Sigmoid colon (tissue), 7 donors: ENCODE results near the gene SLC26A8. TPM values are rescaled to one million over a fixed set of nuclear protein-coding genes. Genes with fewer than 3 reads are reported as not detected.

ENCODE experiments used
- DNase-seq: peaks from one replicate; pipeline ENCODE4 v3.0.0-alpha.2; 2019
- H3K27ac ChIP-seq, 4 donors: fragments of 200-600 bp; sonication (generic); one replicate each; pipeline ENCODE4 v1.5.1; 2016 to 2019; ENCODE audit warnings: mild to moderate bottlenecking in 1 of 4
- H3K27me3 ChIP-seq, 3 donors: fragments of 200-600 bp; sonication (generic); one replicate each; pipeline ENCODE4 v1.5.1; 2019; ENCODE audit warnings: mild to moderate bottlenecking in 1 of 3
- H3K36me3 ChIP-seq, 4 donors: fragments of 200-600 bp; sonication (generic); one replicate each; pipeline ENCODE4 v1.5.1; 2016 to 2019
- H3K4me1 ChIP-seq, 4 donors: fragments of 200-600 bp; sonication (generic); one replicate each; pipeline ENCODE4 v1.5.1; 2017 to 2019
- H3K4me3 ChIP-seq, 4 donors: fragments of 200-600 bp; sonication (generic); one replicate each; pipeline ENCODE4 v1.5.1; 2017 to 2019; ENCODE audit warnings: mild to moderate bottlenecking in 2 of 4, moderate library complexity in 1 of 4
- H3K9me3 ChIP-seq, 4 donors: fragments of 200-600 bp in 3 of 4; sonication (generic) in 3 of 4; one replicate each; pipeline versions ENCODE4 v1.5.1 to v1.6.1; 2013 to 2019
- EP300 ChIP-seq, 4 donors: sonication (generic); formaldehyde crosslinking; IDR thresholded peaks; one replicate each; pipeline ENCODE4 v1.6.1; 2017; ENCODE audit warnings: antibody characterized with exemption in 4 of 4
- POLR2A ChIP-seq, 2 donors: fragments of 450-650 bp; IDR thresholded peaks; one replicate each; pipeline ENCODE4 v1.6.1; 2016; ENCODE audit warnings: antibody characterized with exemption in 2 of 2, mild to moderate bottlenecking in 2 of 2, moderate library complexity in 2 of 2
- POLR2AphosphoS5 ChIP-seq, 4 donors: sonication (generic); formaldehyde crosslinking; IDR thresholded peaks; one replicate each; pipeline ENCODE4 v1.6.1; 2017; ENCODE audit warnings: antibody characterized with exemption in 4 of 4
- WGBS, 2 donors: extraction: QIAGEN DNeasy Blood & Tissue Kit; methylation state at CpG; one replicate each; pipeline ENCODE4 v1.1.7; 2013; 5-methylcytosine and 5-hydroxymethylcytosine counted together
- intact Hi-C: fragments of 100-400 bp; cut with DNase I; formaldehyde crosslinking; loops from one replicate; pipeline ENCODE4 v1.15.1; 2023
- polyA plus RNA-seq, 3 donors: library from polyadenylated mRNA; stranded (reverse); fragments of 200-250 nt; gene quantifications; one replicate each; pipeline ENCODE4 v1.2.3, GENCODE V29; 2013
- total RNA-seq, 4 donors: library from RNA; depleted of rRNA; stranded (reverse); fragments of >200 nt; gene quantifications; one replicate each; pipeline ENCODE4 v1.1.0, GENCODE V29; 2016
- TF ChIP-seq, protein P1 (sequence below), 4 experiments: fragments of 450-650 bp in 3 of 4; fragments of 200-600 bp in 1 of 4; IDR thresholded peaks; one replicate each; pipeline ENCODE4 v1.5.1; 2016 to 2019; ENCODE audit warnings: antibody characterized with exemption in 4 of 4, mild to moderate bottlenecking in 3 of 4, moderate library complexity in 2 of 4
- donor health status: healthy with polysubstance abuse.
- donor health status: Bipolar disorder and iron deficiency.
- donor health status: healthy.

Gene SLC26A8
- total and polyA plus RNA-seq, 7 donors, result 0.10 TPM; not detected in 6

DNA sequence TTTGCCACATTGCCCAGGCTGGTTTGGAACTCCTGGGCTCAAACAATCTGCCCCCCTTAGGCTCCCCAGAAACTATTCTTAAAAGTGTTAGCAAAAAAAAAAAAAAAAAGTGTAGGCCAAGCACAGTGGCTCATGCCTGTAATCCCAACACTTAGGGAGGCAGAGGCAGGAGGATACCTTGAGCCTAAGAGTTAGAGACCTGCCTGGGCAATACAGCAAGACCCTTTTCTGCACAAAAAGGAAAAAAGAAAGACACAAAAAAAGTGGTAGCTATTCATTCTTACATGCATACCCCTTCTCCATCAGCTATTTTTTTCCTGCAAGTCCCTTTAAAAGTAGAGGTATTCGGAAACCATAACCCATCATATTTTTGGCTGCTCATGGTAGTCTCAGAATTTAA, 100.3 kb downstream of the SLC26A8 start:
- no peak for DNase-seq
- Histone ChIP-seq H3K27ac (no peak overlapping the region), H3K9me3 (no peaks in the 10 kb centered on the region), H3K36me3 (no peaks in the 10 kb centered on the region), H3K4me1 (peaks cover 0 to 25% (median 13%) of the 10 kb centered on the region in 4 donors), H3K4me3 (no peak overlapping the region), H3K27me3 (no peaks in the 10 kb centered on the region)
- WGBS, 2 donors, result 98 to 100% methylated on average over 1 of the region's 1 CpG
- TF ChIP-seq, protein P1, sequence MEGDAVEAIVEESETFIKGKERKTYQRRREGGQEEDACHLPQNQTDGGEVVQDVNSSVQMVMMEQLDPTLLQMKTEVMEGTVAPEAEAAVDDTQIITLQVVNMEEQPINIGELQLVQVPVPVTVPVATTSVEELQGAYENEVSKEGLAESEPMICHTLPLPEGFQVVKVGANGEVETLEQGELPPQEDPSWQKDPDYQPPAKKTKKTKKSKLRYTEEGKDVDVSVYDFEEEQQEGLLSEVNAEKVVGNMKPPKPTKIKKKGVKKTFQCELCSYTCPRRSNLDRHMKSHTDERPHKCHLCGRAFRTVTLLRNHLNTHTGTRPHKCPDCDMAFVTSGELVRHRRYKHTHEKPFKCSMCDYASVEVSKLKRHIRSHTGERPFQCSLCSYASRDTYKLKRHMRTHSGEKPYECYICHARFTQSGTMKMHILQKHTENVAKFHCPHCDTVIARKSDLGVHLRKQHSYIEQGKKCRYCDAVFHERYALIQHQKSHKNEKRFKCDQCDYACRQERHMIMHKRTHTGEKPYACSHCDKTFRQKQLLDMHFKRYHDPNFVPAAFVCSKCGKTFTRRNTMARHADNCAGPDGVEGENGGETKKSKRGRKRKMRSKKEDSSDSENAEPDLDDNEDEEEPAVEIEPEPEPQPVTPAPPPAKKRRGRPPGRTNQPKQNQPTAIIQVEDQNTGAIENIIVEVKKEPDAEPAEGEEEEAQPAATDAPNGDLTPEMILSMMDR (IDR thresholded peaks at IDR 0.05), result no peak
- TF ChIP-seq POLR2A (IDR thresholded peaks at IDR 0.05), result no peak
- intact Hi-C loops, result loop anchor here (5.0 kb wide), 1 partner anchor 173 kb away; no protein-coding TSS in a partner anchor

DNA sequence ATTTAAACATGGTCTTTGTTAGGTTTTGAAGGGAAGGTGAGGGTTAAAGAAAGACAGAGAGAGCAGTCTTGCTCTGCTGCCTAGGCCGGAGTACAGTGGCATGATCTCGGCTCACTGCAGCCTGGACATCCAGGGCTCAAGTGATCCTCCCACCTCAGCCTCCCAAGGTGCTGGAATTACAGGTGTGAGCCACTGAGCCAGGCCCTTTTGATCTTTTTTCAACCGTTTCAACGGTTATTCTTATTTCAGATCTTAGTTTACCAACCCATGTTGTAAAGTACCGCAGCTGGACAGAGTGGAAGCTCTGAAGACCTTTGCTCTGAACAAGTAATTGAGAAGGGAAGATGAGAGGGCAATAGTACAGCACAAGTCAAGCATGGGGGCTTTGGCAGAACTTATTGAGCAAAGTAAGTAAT, 102.3 kb downstream of the SLC26A8 start:
- 19 to 62% methylated on average over 5 of the region's 5 CpGs for WGBS, 2 donors
- no peak for DNase-seq
- H3K36me3 ChIP-seq, result no peaks in the 10 kb centered on the region
- no peak overlapping the region for H3K27ac ChIP-seq
- intact Hi-C loops, result loop anchor here (5.0 kb wide), 1 partner anchor 175 kb away; no protein-coding TSS in a partner anchor
- H3K27me3 ChIP-seq, result no peaks in the 10 kb centered on the region
- TF ChIP-seq POLR2AphosphoS5 (IDR thresholded peaks at IDR 0.05), result no peak
- TF ChIP-seq, protein P1 (IDR thresholded peaks at IDR 0.05), result no peak
- TF ChIP-seq EP300 (IDR thresholded peaks at IDR 0.05), result no peak
- H3K4me3 ChIP-seq, result peak overlapping the region in 1 of 4 donors; percentile 99
- H3K9me3 ChIP-seq, result no peaks in the 10 kb centered on the region
- peaks cover 0 to 31% (median 21%) of the 10 kb centered on the region in 4 donors for H3K4me1 ChIP-seq

DNA sequence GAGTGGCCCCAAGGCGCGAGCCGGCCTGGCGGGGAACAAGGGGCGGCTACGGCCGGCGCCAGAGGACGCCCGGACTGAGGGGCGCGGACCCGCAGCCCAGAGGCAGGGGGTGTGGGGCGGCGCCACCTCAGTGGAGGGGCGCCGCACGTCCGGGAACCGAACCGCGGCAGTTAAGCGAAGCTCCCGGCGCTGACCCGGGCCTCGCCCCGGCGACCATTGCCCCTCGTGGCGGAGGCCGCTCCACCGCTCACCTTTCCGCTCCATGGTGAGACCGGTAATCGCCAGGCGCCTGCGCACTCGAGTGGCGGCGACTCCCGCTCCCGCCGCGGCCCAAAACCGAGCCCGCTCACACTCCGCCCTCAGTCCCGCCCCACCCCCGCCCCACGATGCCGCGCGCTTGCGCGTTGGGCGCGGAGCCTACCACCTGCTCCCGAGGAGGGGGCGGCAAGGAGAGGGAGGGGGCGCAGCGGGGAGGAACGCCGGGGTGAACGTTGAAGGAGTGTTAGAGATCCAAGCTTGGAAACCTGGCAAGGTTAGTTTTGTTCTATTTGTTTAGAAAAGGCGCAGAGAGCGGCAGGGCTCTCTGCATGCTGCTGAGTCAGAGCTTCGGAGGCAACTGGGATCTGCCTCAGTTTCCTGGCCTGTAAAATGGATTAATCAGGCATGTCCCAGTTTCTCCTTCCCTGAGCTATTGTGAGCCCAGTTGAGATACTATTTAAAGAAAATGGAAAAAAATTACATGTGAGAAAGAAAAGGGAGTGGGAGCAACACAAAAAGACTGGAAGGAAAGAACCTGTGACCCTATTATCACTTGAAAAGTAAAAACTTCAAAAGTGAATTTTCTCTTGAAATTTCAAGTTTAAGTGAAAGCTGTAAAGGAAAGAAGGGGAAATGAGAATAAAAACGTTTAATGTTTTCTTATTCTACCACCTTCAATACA, 103.4 kb downstream of the SLC26A8 start, which contains the start of gene SRPK1:
TSS of gene SRPK1 (minus strand) at position 306 of the 940 bp plus-strand sequence. CDS start at position 264, 42 bp downstream.
- Histone ChIP-seq H3K27me3 (no peaks in the 10 kb centered on the region), H3K36me3 (no peaks in the 10 kb centered on the region), H3K27ac (peak within 1 kb of the TSS; percentile 77 to 83 (median 78)), H3K4me3 (peak within 1 kb of the TSS; percentile 67 to 99 (median 88)), H3K9me3 (no peaks in the 10 kb centered on the region), H3K4me1 (peaks cover 0 to 31% (median 21%) of the 10 kb centered on the region in 4 donors)
- 0 to 1% methylated on average over 69 of the region's 69 CpGs for WGBS, 2 donors
- peak; percentile 93 for DNase-seq
- intact Hi-C loops, result loop anchor here (5.0 kb wide), 1 partner anchor 176 kb away; no protein-coding TSS in a partner anchor
- TF ChIP-seq POLR2AphosphoS5 (IDR thresholded peaks at IDR 0.05) (peak; percentile 45 to 78 (median 72)), EP300 (IDR thresholded peaks at IDR 0.05) (no peak), POLR2A (IDR thresholded peaks at IDR 0.05) (peak in 1 of 2 donors; percentile 40)
- TF ChIP-seq, protein P1 (IDR thresholded peaks at IDR 0.05), result no peak

DNA sequence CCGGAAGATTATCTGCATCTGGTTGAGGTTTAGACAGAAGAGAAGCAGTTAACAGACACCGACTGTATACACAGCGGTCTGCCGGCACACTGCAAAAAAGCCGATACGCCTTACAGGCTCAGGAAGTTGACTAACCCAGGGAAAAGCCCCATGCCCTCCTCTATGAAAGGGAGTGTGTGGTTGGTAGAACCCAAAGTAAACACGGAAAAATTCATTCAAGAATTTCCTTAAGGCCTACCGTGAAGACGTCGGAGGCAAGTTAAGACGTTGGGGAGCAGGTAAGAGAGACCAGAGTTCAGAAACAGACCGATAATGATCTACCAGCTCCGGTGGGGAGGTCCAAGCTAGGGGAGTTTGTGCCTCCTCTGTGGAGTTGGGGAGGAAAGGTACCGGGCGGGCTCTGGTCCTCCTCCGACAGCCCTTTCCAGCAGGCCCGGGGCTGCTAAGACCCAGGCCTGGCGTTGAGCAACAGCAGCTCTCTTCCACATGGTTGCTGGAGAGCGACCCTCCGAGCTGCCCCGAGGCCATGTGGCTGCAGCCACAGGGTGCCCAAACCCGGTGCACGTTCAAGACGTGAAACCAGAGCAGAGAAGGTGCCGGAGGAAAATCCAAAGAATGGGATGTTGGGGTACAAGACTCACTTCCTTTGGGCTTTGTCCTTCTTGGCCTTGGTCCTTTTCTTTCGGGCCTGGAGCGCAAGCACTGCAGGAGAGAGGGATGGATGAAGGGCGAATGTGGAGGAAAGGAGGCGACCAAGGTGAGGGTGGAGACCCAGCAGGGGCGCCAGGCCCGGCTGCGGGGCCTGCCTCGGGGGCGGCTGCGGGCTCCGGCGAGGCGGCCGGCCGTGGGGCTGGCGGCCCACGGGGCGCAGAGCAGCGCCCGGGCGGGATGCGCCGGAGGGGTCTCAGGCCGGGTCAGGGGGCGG, 104.4 kb downstream of the SLC26A8 start:
- Histone ChIP-seq H3K27ac (peak overlapping the region; percentile 77 to 83 (median 78)), H3K9me3 (no peaks in the 10 kb centered on the region), H3K4me3 (peak overlapping the region; percentile 67 to 99 (median 88)), H3K4me1 (peaks cover 0 to 31% (median 21%) of the 10 kb centered on the region in 4 donors), H3K36me3 (no peaks in the 10 kb centered on the region), H3K27me3 (no peaks in the 10 kb centered on the region)
- peak; percentile 65 for DNase-seq
- intact Hi-C loops, result loop anchor here (5.0 kb wide), 1 partner anchor 177 kb away; no protein-coding TSS in a partner anchor
- no peak for TF ChIP-seq POLR2AphosphoS5 (IDR thresholded peaks at IDR 0.05)
- TF ChIP-seq EP300 (IDR thresholded peaks at IDR 0.05), result no peak
- no peak for TF ChIP-seq POLR2A (IDR thresholded peaks at IDR 0.05)
- TF ChIP-seq, protein P1 (IDR thresholded peaks at IDR 0.05), result no peak
- WGBS, 2 donors, result 1% methylated on average over 50 of the region's 50 CpGs
